GM18498 (cell line): ENCODE results near the gene NPPA.

Experiments
- ATAC-seq: cut with Tn5 transposase; IDR thresholded peaks from one replicate; pipeline ENCODE4 v1.9.1; 2021; ENCODE audit warnings: mild to moderate bottlenecking, moderate library complexity; ENCODE audit not compliant: unreplicated experiment

NPPA gene

DNA sequence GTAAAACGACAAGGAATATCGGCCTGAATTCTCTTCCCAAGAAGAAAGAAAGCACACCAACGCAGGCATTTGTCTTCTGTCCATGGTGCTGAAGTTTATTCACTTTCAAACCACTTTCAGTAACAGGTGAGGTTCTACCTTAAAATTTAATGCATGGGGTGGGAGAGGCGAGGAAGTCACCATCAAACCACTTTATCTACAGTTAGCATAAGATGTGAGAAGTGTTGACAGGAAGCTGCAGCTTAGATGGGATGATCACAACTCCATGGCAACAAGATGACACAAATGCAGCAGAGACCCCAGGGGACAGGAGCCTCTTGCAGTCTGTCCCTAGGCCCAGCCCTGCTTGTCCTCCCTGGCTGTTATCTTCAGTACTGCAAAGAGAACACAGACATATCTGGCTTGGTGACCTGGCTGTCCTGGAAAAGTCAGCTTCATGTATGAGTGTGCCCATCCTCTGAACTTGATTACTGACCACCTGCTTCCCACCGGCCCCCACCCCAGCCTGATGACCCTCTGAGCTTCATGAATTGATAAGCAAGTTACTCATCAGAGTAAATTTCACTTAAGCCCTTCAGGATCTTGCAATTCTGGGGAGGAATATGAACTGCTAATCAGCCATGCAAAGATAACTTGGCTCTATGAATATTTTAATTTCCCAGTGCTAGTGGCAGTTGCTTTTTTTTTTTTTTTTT is 1.8 kb downstream of the NPPA start:
- ATAC-seq = no peak

DNA sequence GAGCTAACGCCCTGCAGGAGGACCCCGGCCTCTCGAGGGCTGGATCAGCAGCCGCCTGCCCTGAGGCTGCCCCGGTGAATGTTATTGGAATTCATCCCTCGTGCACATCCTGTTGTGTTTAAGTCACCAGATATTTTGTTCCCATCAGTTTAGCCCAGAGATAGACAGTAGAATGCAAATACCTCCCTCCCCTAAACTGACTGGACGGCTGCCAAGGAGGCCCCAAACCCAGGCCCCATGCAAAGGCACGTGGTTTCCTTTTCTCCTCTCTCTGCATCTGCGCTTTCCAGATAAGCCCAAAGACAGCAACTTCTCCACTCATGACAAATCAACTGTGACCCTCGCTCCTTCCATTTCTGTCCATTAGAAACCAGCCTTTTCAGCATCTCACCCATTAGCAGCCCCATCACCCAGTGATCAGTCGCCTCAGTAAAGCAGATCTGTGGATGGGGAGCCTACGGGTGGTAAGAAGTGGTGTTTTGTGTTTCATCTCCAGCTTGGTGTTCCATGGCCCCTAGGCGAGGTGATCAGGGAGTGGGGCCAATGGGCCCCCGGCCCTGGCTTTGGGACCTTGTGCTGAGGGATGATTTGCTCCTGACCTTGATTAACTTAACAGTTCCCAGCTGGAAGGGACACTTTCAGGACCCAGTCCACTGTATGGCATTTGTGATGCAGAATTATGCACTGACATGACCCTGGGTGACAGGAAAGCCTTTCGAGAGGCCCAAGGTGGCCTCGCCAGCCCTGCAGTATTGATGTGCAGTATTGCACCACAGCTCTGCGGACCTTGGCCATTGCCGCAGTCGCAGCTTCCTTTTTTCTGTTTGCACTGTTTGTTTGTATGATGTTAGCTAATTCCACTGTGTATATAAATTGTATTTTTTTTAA is 5.2 kb downstream of the NPPA start:
- no peak for ATAC-seq

DNA sequence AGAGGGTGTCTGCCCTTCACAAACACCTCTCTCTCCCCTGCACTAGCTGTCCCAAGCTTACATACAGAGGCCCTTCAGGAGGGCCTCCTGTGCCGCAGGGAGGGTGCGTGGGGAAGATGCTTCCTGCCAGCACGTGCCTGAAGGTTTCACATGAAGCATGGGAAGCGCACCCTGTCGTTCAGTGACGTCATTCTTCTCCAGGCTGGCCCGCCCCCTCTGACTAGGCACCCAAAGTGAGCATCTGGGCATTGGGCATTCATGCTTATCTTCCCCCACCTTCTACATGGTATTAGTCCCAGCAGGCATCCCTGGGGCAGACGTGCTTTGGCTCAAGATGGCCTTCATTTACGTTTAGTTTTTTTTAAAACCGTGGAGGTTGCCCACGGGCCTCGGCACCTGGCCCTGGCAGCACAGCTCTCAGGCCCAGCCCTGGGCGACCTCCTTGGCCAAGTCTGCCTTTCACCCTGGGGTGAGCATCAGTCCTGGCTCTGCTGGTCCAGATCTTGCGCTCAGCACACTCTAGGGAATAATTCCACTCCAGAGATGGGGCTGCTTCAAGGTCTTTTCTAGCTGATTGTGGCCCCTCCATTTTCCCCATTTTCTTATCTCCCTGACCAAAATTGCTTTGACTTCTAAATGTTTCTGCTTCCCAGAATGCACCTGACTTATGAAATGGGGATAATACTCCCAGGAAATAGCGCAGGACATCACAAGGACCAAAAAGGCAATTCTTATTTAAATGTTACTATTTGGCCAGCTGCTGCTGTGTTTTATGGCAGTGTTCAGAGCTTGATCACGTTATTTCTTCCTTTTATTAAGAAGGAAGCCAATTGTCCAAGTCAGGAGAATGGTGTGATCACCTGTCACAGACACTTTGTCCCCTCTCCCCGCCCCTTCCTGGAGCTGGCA is 6.1 kb downstream of the NPPA start:
- ATAC-seq = no peak

DNA sequence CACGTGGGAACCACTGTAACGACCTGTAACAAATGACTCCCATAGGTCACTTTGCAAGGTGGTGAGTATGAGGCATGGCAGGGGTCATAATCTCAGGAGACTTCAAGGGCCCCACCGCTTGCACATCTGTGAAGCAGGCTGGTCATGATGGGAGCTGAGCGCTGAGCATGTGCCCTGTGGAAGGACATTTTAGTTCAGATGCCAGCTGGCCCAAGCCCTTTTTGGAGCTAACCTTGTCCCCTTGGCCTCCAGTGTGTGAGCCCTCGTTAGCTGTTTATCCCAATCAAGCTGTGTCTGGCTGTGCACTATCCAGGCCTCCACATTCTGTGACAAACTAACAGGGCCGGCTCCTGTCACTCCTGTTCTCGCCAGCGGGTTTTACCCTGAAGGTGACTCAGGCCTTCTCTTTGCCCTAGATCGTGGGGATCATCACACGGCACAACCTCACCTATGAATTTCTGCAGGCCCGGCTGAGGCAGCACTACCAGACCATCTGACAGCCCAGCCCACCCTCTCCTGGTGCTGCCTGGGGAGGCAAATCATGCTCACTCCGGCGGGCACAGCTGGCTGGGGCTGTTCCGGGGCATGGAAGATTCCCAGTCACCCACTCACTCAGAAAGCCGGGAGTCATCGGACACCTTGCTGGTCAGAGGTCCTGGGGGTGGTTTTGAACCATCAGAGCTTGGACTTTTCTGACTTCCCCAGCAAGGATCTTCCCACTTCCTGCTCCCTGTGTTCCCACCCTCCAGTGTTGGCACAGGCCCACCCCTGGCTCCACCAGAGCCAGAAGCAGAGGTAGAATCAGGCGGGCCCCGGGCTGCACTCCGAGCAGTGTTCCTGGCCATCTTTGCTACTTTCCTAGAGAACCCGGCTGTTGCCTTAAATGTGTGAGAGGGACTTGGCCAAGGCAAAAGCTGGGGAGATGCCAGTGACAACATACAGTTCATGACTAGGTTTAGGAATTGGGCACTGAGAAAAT is 7.6 kb downstream of the NPPA start:
- no peak for ATAC-seq

DNA sequence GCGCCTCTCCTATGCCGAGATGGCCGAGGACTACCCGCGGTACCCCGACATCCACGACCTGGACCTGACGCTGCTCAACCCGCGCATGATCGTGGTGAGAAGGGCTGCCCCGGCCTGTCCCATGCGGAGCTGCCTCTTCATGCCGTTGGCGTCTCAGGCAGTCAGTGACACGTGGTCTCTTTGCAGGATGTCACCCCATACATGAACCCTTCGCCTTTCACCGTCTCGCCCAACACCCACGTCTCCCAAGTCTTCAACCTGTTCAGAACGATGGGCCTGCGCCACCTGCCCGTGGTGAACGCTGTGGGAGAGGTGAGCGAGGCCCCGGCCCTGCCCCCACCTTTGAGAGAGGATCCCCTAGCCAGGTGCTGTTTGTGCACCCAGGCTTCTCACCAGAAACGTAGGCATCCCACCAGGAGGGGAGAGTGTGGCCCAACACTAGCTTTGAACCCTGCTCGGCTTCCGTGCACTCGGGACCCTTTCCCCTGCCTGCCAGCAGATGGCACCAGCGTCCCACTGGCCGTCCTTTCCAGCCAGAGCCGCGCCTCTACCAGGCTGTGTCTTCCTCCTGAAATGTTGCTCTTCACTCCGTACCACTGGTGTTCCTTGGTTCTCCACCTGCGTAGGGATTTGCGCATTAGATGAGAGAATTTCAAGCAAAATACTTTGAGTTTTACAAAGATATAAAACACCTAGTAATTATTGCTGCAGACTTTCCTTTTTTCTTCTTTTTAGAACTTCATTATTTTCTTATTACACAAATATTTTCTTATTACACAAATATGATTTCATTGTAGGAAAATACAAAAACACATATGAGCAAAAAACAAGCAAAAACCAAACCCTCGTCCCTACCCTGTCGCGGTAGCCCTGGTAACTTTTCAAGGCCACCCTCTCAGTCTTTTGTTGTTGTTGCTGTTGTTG is 9.0 kb downstream of the NPPA start:
- peak; percentile 55 for ATAC-seq

DNA sequence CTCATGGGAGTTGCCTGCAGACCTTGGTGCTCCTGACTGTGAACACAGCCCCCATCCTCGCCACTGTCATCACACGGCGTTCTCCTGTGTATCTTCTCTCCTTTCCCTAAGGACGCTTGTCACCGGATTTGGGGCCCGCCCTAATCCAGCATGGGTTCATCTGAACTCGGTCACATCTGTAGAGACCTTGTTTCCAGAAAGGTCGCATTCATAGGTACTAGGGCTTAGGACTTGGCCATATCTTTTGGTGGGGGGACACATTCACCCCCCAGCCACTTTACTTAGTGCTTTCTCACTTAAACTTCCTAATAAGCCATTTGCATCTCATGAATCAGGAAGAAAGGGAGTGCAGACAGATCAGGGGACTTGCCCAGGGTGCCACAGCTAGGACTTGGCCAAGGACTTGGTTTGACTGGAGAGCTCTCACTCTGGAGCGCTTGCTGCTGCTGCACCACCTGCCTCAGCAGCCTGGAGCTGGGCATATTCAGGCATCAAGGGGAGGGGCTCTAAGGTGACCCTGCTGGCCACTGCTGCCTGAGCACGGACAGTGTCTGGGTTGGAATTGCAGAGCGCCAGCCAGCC is 9.7 kb downstream of the NPPA start:
- no peak for ATAC-seq

DNA sequence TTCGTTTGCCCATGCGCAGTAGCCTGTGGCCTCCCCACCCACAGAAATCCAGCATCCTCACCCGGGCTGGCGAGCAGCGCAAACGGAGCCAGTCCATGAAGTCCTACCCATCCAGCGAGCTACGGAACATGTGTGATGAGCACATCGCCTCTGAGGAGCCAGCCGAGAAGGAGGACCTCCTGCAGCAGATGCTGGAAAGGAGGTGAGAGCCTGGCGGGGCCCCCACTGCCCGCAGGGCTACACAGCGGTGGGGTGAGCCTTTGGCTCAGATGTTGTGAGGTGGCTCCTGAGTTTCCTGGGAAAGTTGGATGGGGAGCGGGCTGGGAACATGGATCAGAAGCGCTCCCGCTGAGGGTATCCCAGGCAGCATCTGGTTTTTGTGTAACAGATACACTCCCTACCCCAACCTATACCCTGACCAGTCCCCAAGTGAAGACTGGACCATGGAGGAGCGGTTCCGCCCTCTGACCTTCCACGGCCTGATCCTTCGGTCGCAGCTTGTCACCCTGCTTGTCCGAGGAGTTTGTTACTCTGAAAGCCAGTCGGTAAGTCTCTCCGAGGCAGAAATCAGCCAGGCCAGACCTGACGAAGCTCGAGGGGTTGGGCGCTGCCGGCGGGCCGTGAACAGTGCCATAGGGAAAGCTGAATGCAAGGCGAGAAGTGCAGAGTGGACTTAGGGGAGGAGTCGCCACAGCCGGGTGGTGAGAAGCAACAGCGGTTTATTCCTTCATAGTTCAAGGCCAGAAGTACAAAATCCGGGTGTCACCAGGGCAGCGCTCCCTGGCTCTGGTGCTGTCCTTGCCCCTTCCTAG is 10.4 kb downstream of the NPPA start:
- ATAC-seq = no peak

DNA sequence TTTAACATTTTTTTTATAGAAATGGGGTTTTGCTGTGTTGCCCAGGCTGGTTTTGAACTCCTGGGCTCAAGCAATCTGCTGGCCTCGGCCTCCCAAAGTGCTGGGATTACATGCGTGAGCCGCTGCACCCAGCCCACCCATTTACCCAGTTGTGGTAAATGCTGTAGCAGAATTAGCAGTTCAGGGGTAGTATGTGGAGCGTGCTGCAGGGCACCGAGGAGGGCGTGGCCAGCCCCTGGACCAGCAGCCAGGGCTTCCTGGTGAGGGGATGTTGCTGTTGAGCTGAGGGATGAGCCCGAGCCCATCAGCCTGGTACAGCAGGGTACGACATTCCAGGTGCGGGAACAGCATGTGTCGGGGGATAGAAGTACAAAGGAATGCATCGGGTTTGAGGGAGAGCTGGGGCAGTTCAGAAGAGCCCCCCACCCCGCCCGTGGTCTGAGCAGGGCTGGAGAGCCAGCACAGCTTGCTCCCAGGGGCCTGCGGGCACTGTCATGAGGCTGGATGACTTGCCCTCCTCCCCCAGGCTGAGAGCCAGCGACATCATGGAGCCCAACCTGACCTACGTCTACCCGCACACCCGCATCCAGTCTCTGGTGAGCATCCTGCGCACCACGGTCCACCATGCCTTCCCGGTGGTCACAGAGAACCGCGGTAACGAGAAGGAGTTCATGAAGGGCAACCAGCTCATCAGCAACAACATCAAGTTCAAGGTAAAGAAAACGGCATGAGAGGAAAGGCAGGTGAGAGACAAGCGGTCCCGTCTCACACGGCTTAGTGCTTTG is 11.9 kb downstream of the NPPA start:
- ATAC-seq = no peak

DNA sequence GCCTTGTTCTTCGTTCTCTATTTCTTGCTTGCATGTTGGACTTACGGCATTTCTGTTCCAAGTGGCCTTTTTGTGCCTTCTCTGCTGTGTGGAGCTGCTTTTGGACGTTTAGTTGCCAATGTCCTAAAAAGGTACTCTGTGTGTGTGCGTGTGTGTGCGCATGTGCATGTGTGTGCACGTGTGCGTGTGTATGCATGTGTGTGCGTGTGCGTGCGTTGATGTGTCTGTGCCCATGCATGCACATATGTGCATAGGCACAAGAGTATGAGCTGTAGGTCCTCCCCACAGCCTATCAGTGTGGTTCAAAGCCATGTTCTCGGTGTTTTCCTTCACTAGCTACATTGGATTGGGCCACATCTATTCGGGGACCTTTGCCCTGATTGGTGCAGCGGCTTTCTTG is 13.7 kb downstream of the NPPA start:
- no peak for ATAC-seq

DNA sequence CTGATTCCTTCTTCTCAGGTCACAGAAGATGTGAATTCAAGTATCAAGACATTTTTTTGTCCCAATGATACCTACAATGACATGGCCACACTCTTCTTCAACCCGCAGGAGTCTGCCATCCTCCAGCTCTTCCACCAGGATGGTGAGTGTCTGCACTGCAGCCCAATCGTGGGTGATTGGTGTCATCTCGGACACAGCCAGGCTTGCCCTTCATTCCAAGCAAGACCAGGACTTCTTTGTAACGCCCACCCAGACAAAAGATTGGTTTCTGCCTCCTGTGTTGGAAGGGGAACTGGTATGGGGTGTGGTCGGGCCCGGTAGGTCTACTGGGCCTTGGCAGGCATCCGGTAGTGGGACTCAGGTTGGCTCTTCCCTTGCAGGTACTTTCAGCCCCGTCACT is 14.1 kb downstream of the NPPA start:
- ATAC-seq = no peak

DNA sequence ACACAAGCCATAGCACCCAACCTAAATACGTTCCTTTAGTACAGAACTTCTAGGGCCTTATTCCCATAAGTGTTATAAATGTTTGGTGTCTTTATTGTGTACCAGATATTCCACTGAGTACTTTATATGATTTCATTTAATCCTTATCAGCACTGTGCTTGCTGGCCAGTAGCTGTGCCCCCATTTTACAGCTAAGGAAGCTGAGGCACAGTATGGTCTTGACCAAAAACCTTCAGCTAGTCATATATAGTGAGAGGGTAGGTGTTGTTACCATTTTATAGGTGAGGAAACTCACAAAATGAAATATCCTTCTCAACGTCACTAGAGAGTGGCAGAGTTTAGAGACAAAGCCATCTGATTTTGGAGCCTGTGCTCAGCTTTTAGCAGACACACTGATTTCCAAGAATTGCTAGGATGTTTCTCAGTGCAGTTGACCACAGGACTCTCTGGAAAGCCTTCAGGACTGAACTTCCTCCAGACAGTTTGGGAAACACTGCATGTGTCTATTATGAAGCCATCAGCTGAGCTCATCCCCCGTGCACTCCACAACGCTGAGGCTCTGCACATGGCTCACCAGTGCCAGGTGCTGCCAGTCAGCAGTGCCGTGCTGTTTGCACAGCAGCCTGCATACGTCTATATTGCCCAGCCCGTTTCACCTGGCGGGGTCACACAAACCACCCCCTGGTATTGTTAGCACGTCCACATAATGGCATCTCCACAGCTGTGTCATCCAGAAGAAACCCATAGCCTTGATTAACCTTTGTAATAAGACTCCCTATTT is 15.4 kb downstream of the NPPA start:
- no peak for ATAC-seq

DNA sequence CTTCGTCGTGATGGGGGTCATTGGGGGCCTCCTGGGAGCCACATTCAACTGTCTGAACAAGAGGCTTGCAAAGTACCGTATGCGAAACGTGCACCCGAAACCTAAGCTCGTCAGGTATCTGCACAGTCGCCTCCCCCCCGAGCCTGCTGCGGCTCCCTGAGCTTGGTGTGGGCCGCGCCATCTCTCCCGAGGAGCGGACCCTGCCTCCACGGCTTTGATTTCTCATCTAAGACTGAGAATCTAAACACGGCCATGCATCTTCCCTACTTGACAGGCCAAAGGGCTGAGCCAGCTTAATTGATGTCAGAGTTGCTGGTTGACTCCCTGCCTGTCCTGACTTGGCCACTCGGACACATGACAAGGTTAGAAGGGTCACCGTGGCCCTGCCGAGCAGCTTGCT is 19.1 kb downstream of the NPPA start:
- no peak for ATAC-seq

DNA sequence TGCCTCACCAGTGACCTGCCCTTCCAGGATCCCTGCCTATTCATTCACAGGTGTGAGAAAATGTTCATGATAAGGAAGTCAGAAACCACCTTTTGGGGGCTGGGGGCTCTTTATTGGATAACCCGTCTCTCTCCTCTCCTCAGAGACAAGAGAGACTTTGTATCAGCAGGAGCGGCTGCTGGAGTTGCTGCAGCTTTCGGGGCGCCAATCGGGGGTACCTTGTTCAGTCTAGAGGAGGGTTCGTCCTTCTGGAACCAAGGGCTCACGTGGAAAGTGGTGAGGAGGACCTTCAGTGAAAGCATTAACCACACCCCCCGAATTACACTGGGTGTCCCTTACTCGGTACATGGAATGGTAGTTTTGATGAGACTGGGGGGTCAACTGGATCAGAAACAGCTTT is 20.6 kb downstream of the NPPA start:
- ATAC-seq = no peak

DNA sequence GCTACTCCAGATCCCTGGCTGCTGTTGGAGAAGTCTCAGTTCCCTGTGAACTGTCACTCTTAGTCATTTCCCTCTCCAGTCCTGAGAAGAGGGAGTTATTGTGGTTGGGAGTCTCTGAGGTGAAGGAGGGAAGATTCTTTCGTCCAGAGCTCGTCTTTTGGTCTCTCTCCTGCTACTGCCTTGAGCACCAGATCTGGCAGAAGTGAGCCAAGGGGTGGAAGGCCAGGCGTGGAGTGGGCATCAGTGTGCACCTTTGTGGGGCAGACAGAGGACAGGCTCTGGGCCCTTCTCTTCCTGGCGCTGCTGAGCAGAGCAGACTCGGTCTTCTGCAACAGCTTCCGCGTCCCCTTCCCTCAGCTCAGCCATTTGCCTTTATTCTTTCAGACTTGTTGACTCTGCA is 22.5 kb downstream of the NPPA start:
- no peak for ATAC-seq

DNA sequence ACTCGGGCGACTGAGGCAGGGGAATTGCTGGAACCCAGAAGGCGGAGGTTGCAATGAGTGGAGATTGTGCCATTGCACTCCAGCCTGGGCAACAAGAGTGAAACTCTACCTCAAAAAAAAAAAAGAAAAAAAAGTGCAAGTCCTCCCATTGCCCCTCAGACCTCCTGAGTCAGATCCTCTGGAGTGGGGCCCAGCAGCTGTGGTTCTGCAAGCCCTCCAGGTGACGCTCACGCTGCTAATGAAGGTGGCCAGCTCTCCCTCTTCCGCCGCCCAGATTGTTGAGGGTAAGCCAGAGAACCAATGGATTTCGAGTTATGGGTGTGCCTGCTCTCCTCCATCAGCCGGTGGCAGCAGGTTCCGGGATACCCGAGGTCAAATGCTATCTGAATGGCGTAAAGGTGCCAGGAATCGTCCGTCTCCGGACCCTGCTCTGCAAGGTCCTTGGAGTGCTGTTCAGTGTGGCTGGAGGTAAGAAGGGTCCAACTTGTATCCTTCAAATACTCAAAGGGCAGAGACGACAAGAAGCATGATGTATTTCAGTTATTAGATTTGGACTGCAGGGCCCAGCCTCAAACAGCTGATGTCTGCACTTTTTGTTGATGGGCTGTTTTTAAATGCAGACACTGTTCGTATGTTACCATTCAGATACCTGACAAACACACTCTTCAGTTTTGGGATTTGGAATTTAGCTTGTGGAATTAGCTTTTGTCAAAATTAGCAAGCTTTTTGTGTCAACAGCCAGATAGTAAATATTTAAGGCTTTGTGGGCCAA is 24.0 kb downstream of the NPPA start:
- ATAC-seq = no peak

DNA sequence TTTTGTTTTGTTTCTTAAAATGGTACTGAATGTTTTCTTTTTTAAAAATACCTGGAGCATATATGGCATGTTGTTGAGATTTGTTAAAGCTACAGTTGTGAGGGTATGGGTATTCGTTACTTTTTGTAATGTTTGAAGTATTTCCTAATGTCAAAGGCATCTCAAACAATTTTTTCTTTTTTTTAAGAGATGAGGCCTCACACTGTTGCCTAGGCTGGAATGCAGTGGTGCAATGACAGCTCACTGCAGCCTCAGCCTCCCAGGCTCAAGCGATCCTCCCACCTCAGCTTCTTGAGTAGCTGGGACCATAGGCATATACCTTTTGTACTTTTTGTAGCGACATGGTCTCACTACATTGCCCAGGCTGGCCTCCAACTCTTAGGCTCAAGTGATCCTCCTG is 25.5 kb downstream of the NPPA start:
- no peak for ATAC-seq
